Activated CD4-positive, alpha-beta T cell treated with anti-CD3 and anti-CD28 coated beads, Interleukin-2, amount 10 ng/mL, durations not matched to agents 24 days and 14 days (primary cell): ENCODE measurements around the gene CETN1. TPM values are rescaled to one million over a fixed set of nuclear protein-coding genes. Genes with fewer than 3 reads are reported as not detected.

Source experiments
- DNase-seq: peaks from one replicate; pipeline ENCODE4 v3.0.0; 2022
- H3K27ac Mint-ChIP-seq: one replicate; pipeline ENCODE4 v1.8.0; 2022; ENCODE audit warnings: mild to moderate bottlenecking, mixed read lengths
- H3K27me3 Mint-ChIP-seq: one replicate; pipeline ENCODE4 v1.8.0; 2022; ENCODE audit warnings: mixed read lengths
- H3K36me3 Mint-ChIP-seq: one replicate; pipeline ENCODE4 v1.8.0; 2022; ENCODE audit warnings: low read depth, mild to moderate bottlenecking, mixed read lengths
- H3K4me1 Mint-ChIP-seq: one replicate; pipeline ENCODE4 v1.8.0; 2021; ENCODE audit warnings: mixed read lengths
- H3K4me3 Mint-ChIP-seq: one replicate; pipeline ENCODE4 v1.8.0; 2022; ENCODE audit warnings: mild to moderate bottlenecking, moderate library complexity, mixed read lengths
- H3K9me3 Mint-ChIP-seq: one replicate; pipeline ENCODE4 v1.8.0; 2021; ENCODE audit warnings: mixed read lengths
- intact Hi-C: fragments of 100-400 bp; cut with micrococcal nuclease; formaldehyde crosslinking; loops from one replicate; pipeline ENCODE4 v1.15.1; 2023
- total RNA-seq: library from RNA; stranded (reverse); gene quantifications from 2 replicates; pipeline ENCODE4 v1.2.3, GENCODE V29; 2022

The CETN1 gene
- total RNA-seq, 1 donor from 2014 or later: not detected

DNA sequence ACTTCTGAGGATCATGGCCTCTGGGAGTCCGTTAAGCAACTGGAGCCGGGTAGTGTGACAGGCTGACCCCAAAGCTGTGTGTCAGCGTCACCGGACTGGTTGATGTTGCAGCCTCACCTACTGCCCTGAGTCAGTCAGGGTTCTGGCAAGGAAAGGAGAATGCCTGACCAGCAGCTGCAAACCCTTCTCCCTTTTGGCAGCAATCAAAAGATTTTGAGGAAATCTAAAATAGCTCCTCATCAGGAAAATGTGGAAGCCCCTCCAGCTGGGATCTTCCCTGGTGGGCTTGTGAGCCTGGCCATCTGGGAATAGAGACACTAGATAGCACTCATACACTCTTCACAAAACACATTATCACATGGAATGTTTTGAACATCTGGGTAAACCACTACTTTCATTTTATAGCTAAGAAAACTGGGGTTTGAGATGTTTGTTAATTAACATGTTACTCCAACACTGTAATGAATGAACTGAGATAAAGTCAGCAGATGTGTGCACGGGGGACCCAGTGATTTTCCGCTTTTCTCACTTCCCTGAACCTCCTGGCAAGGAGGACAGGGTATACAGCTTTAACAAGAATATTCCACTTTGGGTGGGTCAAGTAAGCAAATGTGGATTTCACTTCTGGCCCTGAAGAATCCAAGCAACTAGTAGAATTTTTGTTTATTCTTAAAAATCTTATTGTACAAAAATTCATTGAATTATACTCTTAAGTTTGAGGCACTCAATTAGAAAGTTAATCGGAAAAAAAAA is 41.3 kb downstream of the CETN1 start:
- DNase-seq: no peak
- no peaks in the 10 kb centered on the region for H3K9me3 Mint-ChIP-seq
- no peak overlapping the region for H3K27ac Mint-ChIP-seq
- no peaks in the 10 kb centered on the region for H3K36me3 Mint-ChIP-seq
- peaks cover 41% of the 10 kb centered on the region for H3K27me3 Mint-ChIP-seq
- peaks cover 2% of the 10 kb centered on the region for H3K4me1 Mint-ChIP-seq
- intact Hi-C loops: loop anchor here (5.0 kb wide), 2 partner anchors 36 to 91 kb away; partner anchors contain the start of genes ENOSF1 and TYMS
- no peak overlapping the region for H3K4me3 Mint-ChIP-seq

- intact Hi-C loops: loop anchor here (5.0 kb wide), 2 partner anchors 35 to 90 kb away; partner anchors contain the start of genes ENOSF1 and TYMS
- Mint-ChIP-seq H3K36me3 (no peaks in the 10 kb centered on the region), H3K9me3 (no peaks in the 10 kb centered on the region), H3K4me3 (no peak overlapping the region), H3K27me3 (peaks cover 44% of the 10 kb centered on the region), H3K4me1 (peaks cover 2% of the 10 kb centered on the region), H3K27ac (no peak overlapping the region)
- DNase-seq: no peak
These were observed 42.1 kb downstream of the CETN1 start for GRCh38 chr18:622289-622688.

GRCh38 chr18:623761-624620 is 43.8 kb downstream of the CETN1 start:
- Mint-ChIP-seq H3K9me3 (no peaks in the 10 kb centered on the region), H3K4me3 (no peak overlapping the region), H3K36me3 (no peaks in the 10 kb centered on the region), H3K4me1 (peaks cover 2% of the 10 kb centered on the region), H3K27me3 (peaks cover 41% of the 10 kb centered on the region), H3K27ac (no peak overlapping the region)
- DNase-seq: peak; percentile 89
- intact Hi-C loops: loop anchor here (1.0 to 5.0 kb wide), 4 partner anchors 33 to 215 kb away; partner anchors contain the start of genes ENOSF1 and TYMS

DNA sequence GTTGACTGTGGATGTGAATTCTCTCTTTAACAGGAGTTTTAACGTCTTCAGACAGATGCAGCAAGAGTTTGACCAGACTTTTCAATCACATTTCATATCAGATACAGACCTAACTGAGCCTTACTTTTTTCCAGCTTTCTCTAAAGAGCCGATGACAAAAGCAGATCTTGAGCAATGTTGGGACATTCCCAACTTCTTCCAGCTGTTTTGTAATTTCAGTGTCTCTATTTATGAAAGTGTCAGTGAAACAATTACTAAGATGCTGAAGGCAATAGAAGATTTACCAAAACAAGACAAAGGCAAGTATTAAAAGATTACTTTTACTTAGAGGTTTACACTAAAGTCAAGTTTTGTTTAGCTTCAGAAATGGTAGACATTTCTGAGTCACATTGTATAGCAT is 47.1 kb downstream of the CETN1 start:
- peaks cover 7% of the 10 kb centered on the region for H3K4me1 Mint-ChIP-seq
- H3K4me3 Mint-ChIP-seq: no peak overlapping the region
- DNase-seq: no peak
- H3K36me3 Mint-ChIP-seq: no peaks in the 10 kb centered on the region
- intact Hi-C loops: no loop called here
- no peaks in the 10 kb centered on the region for H3K9me3 Mint-ChIP-seq
- no peak overlapping the region for H3K27ac Mint-ChIP-seq
- H3K27me3 Mint-ChIP-seq: peaks cover 33% of the 10 kb centered on the region

GRCh38 chr18:629269-630150 is 49.3 kb downstream of the CETN1 start:
- DNase-seq: no peak
- peaks cover 5% of the 10 kb centered on the region for H3K4me1 Mint-ChIP-seq
- H3K4me3 Mint-ChIP-seq: no peak overlapping the region
- no peaks in the 10 kb centered on the region for H3K36me3 Mint-ChIP-seq
- no peaks in the 10 kb centered on the region for H3K9me3 Mint-ChIP-seq
- H3K27ac Mint-ChIP-seq: no peak overlapping the region
- peaks cover 26% of the 10 kb centered on the region for H3K27me3 Mint-ChIP-seq
- intact Hi-C loops: no loop called here

DNA sequence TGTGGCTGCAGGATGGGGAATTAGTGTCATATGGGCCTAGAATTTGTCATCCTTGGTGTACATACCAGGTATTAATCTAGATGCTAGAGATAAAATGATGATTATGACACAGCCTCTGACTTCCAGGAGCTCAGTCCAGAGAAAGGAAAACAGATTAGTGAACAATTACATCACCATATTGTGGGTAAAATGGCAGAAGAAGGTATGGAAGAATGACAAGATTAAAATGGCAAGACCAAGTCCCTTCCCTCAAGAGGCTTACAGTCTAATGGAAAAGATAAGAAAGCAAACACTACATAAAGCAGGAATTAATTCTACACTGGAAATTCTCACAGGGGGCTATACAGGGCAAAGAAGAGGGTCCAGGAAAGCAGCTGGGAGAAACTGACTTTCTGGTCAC is 51.4 kb downstream of the CETN1 start:
- no peak overlapping the region for H3K27ac Mint-ChIP-seq
- no peaks in the 10 kb centered on the region for H3K36me3 Mint-ChIP-seq
- peaks cover 19% of the 10 kb centered on the region for H3K27me3 Mint-ChIP-seq
- H3K4me3 Mint-ChIP-seq: no peak overlapping the region
- no peak for DNase-seq
- H3K4me1 Mint-ChIP-seq: peaks cover 5% of the 10 kb centered on the region
- no peaks in the 10 kb centered on the region for H3K9me3 Mint-ChIP-seq
- intact Hi-C loops: no loop called here

Other genes with a start within 250 kb of the CETN1 start
- gene COLEC12, start 79.7 kb upstream of the CETN1 start, total RNA-seq: not detected in 2 replicates
- gene CLUL1, start 16.6 kb downstream of the CETN1 start, total RNA-seq: not detected in 2 replicates
- 269 and 276 TPM in 2 replicates for gene TYMS, start 77.3 kb downstream of the CETN1 start, total RNA-seq
- 85.2 and 91.8 TPM in 2 replicates for gene ENOSF1, start 132.2 kb downstream of the CETN1 start, total RNA-seq
- gene YES1, start 231.9 kb downstream of the CETN1 start, total RNA-seq: 16.3 and 18.7 TPM in 2 replicates